SIG-M5 treated with dmso at 0.1 percent for 504 hours (cell line): ENCODE results near the gene UCHL3.

Experiments used
- DNase-seq: peaks from one replicate; lab custom pipeline; 2025; ENCODE audit not compliant: unreplicated experiment; lab: John Stamatoyannopoulos, UW

Gene UCHL3

GRCh38 chr13:75547917-75548316, 1.7 kb upstream of the UCHL3 start:
- no peak for DNase-seq

GRCh38 chr13:75550159-75550567, 572 bp downstream of the UCHL3 start:
- peak; percentile 63 for DNase-seq

DNA sequence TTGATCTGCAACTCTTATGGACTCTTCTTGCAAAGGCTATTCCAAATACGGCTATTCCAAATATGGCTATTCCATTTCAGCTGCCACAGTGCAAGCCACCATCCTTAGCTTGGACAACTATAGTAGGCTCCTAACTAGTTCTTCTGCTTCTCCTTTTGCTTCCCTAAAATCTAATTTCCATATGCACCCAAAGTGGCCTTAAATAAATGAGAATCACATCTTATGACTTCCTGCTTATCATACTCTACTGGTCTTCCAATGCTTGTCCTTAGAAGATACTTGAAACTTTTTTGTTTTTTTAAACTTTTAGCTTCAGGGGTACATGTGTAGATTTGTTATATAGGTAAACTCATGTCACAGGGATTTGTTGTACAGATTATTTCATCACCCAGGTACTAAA, 4.9 kb downstream of the UCHL3 start:
- no peak for DNase-seq

DNA sequence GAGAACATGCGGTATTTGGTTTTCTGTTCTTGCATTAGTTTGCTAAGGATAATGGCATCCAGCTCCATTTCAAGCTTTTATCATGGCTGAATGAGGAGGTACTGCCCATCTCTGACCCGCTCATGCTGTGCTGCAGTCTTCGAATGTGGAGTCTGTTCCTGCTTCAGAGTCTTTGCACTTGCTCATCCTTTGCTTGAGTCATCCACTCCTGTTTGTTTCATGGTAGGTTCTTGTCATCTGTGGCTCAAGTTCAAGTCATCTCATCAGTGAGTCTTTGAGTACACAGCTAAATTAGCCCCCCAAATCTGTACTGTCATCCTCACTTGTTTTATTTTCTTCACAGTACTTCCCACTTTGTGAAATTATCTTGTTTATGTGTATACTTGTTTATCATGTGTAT, 5.4 kb downstream of the UCHL3 start:
- DNase-seq, result no peak

DNA sequence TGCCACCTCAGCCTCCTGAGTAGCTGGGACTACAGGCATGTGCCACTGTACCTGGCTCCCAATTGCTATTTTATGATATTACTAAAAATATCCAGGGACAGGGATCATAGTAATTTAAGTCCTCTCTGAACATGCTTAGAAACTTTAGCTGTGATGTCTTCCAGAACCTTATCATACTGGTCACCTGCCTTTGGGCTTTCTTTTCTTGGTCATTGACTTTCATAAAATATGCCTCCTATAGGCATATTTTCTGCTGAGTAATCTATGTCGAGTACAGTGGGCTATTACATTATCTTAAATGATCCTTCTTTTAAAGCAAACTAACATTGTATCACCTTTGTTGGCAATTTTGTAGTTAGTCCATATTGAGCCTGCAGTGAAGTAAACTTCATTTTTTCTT, 6.2 kb downstream of the UCHL3 start:
- no peak for DNase-seq

DNA sequence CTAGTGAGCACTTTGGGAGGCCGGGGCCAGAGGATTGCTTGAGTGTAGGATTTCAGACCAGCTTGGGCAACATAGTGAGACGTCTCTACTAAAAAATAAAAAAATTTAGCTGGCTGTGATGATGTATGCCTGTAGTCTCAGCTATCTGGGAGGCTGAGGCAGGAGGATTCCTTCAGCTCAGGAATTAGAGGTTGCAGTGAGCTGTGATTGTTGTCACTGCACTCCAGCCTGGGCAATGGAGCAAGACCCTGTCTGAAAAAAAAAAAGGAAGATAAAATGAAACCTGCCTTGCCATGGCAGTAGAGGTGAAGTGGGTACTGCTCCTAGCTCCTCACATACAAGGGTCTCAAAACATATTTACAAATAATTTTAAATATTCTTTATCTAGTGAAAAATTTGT, 7.4 kb downstream of the UCHL3 start:
- no peak for DNase-seq

- DNase-seq, result no peak
These were observed 8.7 kb downstream of the UCHL3 start for GRCh38 chr13:75558145-75558840.

DNA sequence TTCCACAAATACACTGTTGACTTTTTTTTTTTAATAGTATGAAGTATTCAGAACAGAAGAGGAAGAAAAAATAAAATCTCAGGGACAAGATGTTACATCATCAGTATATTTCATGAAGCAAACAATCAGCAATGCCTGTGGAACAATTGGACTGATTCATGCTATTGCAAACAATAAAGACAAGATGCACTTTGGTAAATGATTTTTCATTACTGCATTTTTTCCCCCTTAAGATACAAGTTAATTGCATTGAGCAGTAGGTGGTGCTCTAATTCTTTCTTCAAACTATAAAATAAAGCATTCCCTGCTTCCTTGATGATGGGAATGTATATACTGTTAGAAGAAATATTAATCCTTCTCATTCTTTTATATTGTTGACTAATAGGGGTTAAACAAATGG, 17.1 kb downstream of the UCHL3 start:
- DNase-seq, result peak; percentile 6

GRCh38 chr13:75569576-75569975, 20.0 kb downstream of the UCHL3 start:
- no peak for DNase-seq

- DNase-seq, result no peak
These were observed 29.9 kb downstream of the UCHL3 start for GRCh38 chr13:75579529-75579928.

DNA sequence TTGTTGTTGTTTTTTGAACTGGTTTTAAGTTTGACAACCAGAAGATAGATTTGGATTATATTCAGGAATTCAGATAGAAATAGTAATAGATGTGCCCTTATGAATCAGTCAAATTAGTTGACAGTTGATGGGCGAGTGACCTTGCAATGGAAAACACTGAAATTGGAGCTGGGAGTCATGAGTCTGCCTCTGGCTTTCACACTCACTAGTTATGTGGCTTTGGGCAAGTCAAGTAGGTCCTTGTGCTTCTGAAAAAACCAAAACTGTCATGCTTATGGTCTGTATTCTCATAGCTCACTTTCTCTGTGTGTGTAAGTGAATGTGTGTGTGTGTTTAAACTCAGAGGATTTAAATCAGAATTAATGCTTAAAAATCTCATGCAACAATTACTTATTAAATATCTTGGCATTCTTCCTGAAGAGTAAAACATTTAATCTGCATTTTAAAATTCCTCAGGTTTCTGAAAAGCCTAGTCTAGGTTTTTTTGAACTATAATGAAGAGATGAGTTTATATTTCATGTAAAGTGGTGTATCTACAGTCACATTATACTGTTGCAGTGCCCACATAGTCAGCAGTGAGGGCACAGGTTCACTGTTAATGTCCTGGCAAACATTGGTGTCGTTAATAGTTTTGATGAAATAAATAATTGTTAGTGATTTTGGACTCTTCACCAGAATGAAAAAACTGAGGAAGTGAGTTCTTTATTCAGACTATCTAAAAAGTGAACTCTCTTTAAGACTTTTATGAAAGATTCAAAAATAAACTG, 32.5 kb downstream of the UCHL3 start:
- no peak for DNase-seq

- DNase-seq, result no peak
These were observed 33.5 kb downstream of the UCHL3 start for GRCh38 chr13:75583091-75583490.

DNA sequence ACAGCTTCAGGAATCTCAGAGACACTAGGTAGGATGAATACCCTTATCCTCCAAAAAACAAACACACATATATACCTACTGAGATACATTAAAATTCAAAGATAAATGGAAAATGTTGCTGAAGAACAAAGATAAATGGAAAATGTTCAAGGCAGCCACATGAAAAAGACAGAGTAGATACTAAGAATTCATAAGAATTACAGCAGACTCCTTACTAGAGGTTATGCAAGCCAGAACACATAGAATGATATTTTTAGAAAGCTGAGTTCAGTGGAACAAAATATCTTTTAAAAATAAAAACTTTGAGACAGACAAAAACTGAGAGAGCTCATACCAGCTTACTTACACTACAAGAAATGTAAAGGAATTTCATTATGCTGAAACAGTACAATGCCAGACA, 35.6 kb downstream of the UCHL3 start:
- DNase-seq, result no peak

- DNase-seq, result peak; percentile 23
These were observed 38.1 kb downstream of the UCHL3 start for GRCh38 chr13:75587679-75588078.

DNA sequence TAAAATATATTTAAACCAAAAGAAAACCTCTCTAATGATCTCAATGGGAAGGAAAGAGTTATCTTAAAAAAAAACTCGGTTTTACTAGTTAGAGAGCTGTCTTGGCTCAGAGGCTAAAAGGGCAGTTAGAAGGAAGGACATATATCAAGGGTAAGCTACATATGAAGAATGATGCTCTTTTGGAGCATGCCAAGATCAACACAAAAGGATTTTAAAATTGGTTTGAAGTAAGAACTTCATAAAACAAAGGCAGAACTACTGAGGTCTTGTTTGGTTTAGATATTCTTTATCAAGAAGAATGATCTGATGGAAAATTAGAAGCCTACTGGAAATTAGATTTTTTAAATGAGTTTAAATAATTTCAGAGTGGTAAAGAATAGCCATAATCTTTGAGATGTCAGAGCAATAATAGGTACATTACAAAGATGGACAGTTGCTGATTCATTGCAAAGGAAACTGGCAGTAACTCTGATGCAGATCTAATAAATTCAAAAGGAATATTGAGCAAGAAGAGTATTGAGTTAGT, 47.1 kb downstream of the UCHL3 start:
- no peak for DNase-seq

DNA sequence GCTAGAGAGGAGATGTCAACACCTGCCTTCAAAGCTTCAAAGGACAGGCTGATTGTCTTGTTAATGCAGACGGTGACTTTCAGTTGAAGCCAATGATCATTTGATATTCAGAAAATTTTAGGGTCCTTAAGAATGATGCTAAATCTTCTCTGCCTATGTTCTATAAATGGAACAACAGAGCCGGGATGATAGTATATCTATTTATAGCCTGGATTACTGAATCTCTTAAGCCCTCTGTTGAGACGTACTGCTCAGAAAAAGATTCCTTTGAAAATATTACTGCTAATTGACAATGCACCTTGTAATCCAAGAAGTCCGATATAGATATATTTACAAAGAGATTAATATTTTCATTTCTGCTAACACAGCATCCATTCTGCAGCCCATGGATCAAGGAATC, 50.8 kb downstream of the UCHL3 start:
- no peak for DNase-seq

DNA sequence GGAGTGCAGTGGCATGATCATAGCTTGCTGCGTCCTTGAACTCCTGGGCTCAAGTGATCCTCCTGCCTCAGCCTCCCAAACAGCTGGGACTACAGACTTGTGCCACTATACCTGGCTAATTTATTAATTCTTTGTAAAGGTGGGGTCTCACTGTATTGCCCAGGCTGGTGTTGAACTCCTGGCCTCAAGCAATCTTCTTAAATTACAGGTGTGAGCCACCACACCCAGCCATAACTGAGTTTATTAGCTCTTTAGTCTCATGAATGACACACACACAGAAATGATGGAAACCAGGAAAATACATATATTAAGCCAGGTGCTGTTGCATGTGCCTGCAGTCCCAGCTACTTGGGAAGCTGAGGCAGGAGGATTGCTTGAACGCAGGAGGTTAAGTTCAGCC, 53.4 kb downstream of the UCHL3 start:
- no peak for DNase-seq

GRCh38 chr13:75607447-75607846, 57.9 kb downstream of the UCHL3 start:
- DNase-seq, result no peak

DNA sequence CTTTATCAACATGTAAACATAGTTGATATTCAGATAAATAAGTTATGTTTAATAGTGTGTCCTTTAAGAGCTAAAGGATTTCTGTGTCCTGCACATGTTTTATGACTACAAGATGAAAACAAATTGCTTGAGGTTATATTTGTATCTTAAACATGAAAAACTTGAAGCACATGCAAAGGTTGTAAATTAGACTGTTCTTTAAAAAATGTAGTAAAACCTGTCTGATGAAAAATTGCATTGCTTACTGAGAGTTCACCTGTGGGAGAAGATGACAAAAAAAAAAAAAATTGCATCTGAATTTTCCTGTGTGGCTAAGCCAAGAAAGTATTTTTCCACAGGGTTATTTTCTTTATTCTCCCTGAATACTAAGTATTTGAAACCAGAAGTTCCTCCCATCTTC, 60.9 kb downstream of the UCHL3 start:
- DNase-seq, result peak; percentile 2

DNA sequence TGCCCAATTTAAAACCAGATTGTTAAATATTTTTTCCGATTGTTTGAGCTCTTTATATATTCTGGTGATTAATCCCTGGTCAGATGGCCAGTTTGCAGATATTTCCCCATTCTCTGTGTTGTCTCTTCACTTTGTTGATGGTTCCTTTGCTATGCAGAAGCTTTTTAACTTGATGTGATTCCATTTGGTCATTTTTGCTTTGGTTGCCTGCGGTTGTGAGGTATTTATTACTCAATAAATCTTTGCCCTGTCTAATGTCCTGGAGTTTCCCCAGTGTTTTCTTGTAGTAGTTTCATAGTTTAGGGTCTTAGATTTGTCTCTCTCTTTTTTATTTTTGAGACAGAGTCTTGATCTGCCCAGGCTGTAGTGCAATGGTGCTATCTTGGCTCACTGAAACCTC, 62.8 kb downstream of the UCHL3 start:
- no peak for DNase-seq

DNA sequence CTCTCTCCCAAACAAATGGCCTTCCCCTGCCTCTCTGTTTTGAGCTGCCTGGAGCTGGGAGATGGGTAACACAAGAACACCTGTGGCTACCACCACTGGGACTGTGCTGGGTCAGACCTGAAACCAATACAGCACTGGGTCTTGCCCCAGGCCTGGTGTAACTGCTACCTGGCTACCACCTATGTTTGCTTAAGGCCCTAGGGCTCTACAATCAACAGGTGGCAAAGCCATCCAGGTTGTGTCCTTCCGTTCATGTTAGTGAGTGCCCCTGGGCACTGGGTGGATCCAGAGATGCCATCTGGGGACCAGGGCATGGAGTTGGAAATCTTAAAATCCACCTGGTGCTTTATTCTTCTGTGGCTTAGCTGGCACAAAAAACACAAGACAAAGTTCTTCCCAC, 67.6 kb downstream of the UCHL3 start:
- no peak for DNase-seq

DNA sequence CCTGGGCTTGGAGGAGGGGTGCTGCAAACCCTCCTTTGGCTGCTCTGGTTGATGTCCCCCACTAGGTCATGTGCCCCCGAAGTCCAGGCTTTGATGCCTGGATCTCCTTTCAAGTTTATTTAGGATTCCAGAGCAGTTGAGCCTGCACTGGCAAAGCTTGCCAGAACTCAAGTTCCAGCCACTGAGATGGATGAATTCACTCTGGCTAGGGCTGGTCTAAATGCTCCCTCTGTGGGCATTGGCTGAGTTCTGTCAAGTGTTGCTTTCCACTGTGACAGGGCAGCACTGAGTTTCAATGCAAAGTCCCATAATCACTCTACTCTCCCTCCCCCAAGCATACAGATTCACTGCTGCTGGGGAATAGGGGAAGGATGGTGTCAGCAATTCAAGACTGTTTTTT, 68.7 kb downstream of the UCHL3 start:
- DNase-seq, result no peak

GRCh38 chr13:75620020-75620419, 70.4 kb downstream of the UCHL3 start:
- no peak for DNase-seq
